Sigmoid colon (tissue), 7 donors: Measurements from ENCODE around the gene KCTD18. TPM values are rescaled to one million over a fixed set of nuclear protein-coding genes. Genes with fewer than 3 reads are reported as not detected.

Experiments
- DNase-seq: peaks from one replicate; pipeline ENCODE4 v3.0.0-alpha.2; 2019
- H3K27ac ChIP-seq, 4 donors: fragments of 200-600 bp; sonication (generic); one replicate each; pipeline ENCODE4 v1.5.1; 2016 to 2019; ENCODE audit warnings: mild to moderate bottlenecking in 1 of 4
- H3K27me3 ChIP-seq, 3 donors: fragments of 200-600 bp; sonication (generic); one replicate each; pipeline ENCODE4 v1.5.1; 2019; ENCODE audit warnings: mild to moderate bottlenecking in 1 of 3
- H3K36me3 ChIP-seq, 4 donors: fragments of 200-600 bp; sonication (generic); one replicate each; pipeline ENCODE4 v1.5.1; 2016 to 2019
- H3K4me1 ChIP-seq, 4 donors: fragments of 200-600 bp; sonication (generic); one replicate each; pipeline ENCODE4 v1.5.1; 2017 to 2019
- H3K4me3 ChIP-seq, 4 donors: fragments of 200-600 bp; sonication (generic); one replicate each; pipeline ENCODE4 v1.5.1; 2017 to 2019; ENCODE audit warnings: mild to moderate bottlenecking in 2 of 4, moderate library complexity in 1 of 4
- H3K9me3 ChIP-seq, 4 donors: fragments of 200-600 bp in 3 of 4; sonication (generic) in 3 of 4; one replicate each; pipeline versions ENCODE4 v1.5.1 to v1.6.1; 2013 to 2019
- EP300 ChIP-seq, 4 donors: sonication (generic); formaldehyde crosslinking; IDR thresholded peaks; one replicate each; pipeline ENCODE4 v1.6.1; 2017; ENCODE audit warnings: antibody characterized with exemption in 4 of 4
- POLR2A ChIP-seq, 2 donors: fragments of 450-650 bp; IDR thresholded peaks; one replicate each; pipeline ENCODE4 v1.6.1; 2016; ENCODE audit warnings: antibody characterized with exemption in 2 of 2, mild to moderate bottlenecking in 2 of 2, moderate library complexity in 2 of 2
- POLR2AphosphoS5 ChIP-seq, 4 donors: sonication (generic); formaldehyde crosslinking; IDR thresholded peaks; one replicate each; pipeline ENCODE4 v1.6.1; 2017; ENCODE audit warnings: antibody characterized with exemption in 4 of 4
- WGBS, 2 donors: extraction: QIAGEN DNeasy Blood & Tissue Kit; methylation state at CpG; one replicate each; pipeline ENCODE4 v1.1.7; 2013; 5-methylcytosine and 5-hydroxymethylcytosine counted together
- intact Hi-C: fragments of 100-400 bp; cut with DNase I; formaldehyde crosslinking; loops from one replicate; pipeline ENCODE4 v1.15.1; 2023
- polyA plus RNA-seq, 3 donors: library from polyadenylated mRNA; stranded (reverse); fragments of 200-250 nt; gene quantifications; one replicate each; pipeline ENCODE4 v1.2.3, GENCODE V29; 2013
- total RNA-seq, 4 donors: library from RNA; depleted of rRNA; stranded (reverse); fragments of >200 nt; gene quantifications; one replicate each; pipeline ENCODE4 v1.1.0, GENCODE V29; 2016
- TF ChIP-seq, protein P1 (sequence below), 4 experiments: fragments of 450-650 bp in 3 of 4; fragments of 200-600 bp in 1 of 4; IDR thresholded peaks; one replicate each; pipeline ENCODE4 v1.5.1; 2016 to 2019; ENCODE audit warnings: antibody characterized with exemption in 4 of 4, mild to moderate bottlenecking in 3 of 4, moderate library complexity in 2 of 4
- donor health status: healthy with polysubstance abuse.
- donor health status: Bipolar disorder and iron deficiency.
- donor health status: healthy.

KCTD18 gene
- total and polyA plus RNA-seq, 7 donors, result 10.5 to 33.9 (median 18.1) TPM

DNA sequence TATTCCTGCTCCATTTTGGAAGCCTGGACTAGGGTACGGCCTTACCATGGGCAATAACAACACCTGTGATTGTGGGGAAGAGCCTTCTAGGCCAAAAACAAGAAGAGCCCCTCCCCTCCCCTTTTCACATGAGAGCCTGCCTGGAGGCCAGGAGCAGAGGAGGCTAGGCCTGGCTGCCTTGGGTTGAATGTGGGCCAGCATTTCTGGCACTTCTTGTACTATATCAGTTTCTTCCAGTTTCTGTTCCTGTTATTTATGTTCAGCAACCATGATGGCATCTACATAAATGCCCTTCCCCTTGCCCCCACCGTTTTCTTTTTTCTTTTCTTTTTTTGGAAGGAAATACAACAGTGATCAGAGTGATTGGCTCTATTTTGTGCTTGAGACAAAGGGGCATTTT, 58.4 kb downstream of the KCTD18 start:
- WGBS, 2 donors, result 73 to 85% methylated on average over 2 of the region's 2 CpGs
- TF ChIP-seq POLR2A (IDR thresholded peaks at IDR 0.05) (no peak), EP300 (IDR thresholded peaks at IDR 0.05) (no peak), POLR2AphosphoS5 (IDR thresholded peaks at IDR 0.05) (no peak)
- TF ChIP-seq, protein P1, sequence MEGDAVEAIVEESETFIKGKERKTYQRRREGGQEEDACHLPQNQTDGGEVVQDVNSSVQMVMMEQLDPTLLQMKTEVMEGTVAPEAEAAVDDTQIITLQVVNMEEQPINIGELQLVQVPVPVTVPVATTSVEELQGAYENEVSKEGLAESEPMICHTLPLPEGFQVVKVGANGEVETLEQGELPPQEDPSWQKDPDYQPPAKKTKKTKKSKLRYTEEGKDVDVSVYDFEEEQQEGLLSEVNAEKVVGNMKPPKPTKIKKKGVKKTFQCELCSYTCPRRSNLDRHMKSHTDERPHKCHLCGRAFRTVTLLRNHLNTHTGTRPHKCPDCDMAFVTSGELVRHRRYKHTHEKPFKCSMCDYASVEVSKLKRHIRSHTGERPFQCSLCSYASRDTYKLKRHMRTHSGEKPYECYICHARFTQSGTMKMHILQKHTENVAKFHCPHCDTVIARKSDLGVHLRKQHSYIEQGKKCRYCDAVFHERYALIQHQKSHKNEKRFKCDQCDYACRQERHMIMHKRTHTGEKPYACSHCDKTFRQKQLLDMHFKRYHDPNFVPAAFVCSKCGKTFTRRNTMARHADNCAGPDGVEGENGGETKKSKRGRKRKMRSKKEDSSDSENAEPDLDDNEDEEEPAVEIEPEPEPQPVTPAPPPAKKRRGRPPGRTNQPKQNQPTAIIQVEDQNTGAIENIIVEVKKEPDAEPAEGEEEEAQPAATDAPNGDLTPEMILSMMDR (IDR thresholded peaks at IDR 0.05), result no peak
- DNase-seq, result no peak
- no peaks in the 10 kb centered on the region for H3K27me3 ChIP-seq
- intact Hi-C loops, result no loop called here
- H3K9me3 ChIP-seq, result no peaks in the 10 kb centered on the region
- H3K36me3 ChIP-seq, result peaks cover 0 to 4% (median 0%) of the 10 kb centered on the region in 4 donors
- peaks cover 0 to 33% (median 13%) of the 10 kb centered on the region in 4 donors for H3K4me1 ChIP-seq
- no peak overlapping the region for H3K27ac ChIP-seq
- H3K4me3 ChIP-seq, result no peak overlapping the region

DNA sequence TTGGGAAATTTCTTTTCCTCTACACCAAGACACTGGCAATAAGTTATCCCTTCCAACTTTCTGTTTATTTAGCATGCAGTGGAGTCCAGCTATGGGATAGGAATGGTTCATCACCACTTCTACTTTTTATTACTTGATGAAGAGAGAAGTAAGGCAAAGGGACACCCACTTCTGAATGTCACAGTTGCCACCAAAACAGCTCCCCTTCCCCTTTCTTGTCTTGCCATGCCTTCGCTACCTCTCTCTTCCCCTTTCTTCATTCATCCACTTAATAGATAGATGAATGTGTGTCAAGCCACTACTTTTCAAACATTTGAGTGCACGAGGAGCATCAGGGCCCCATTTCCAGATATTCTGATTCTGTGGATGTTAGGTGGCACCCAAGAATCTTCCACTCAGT, 59.6 kb downstream of the KCTD18 start:
- Histone ChIP-seq H3K4me1 (peaks cover 0 to 21% (median 7%) of the 10 kb centered on the region in 4 donors), H3K9me3 (no peaks in the 10 kb centered on the region), H3K4me3 (no peak overlapping the region), H3K36me3 (peaks cover 0 to 5% (median 0%) of the 10 kb centered on the region in 4 donors), H3K27me3 (no peaks in the 10 kb centered on the region), H3K27ac (no peak overlapping the region)
- WGBS, 2 donors, result 72 to 90% methylated on average over 2 of the region's 2 CpGs
- intact Hi-C loops, result no loop called here
- TF ChIP-seq, protein P1 (IDR thresholded peaks at IDR 0.05), result no peak
- TF ChIP-seq EP300 (IDR thresholded peaks at IDR 0.05) (no peak), POLR2A (IDR thresholded peaks at IDR 0.05) (no peak), POLR2AphosphoS5 (IDR thresholded peaks at IDR 0.05) (no peak)
- no peak for DNase-seq

DNA sequence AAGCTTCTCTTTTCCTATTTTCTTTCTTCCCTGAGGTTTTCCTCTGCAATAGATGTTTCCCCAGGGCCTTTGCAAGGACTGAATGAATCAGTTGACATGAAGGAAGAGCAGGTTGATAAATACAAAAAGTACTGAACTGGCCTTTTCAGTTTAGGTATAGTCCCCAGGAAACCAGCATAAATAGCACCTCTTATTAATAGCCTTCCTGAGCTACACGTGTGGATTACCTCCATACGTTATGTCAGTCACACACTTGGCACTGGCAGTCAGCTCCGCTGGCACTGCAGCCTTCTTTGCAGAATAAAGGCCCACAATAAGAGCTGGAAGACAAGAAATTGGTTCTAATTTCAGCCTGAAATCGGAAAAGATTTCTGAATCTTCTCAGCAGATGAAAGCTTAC, 60.7 kb downstream of the KCTD18 start:
- intact Hi-C loops, result no loop called here
- no peak for DNase-seq
- TF ChIP-seq EP300 (IDR thresholded peaks at IDR 0.05) (no peak), POLR2A (IDR thresholded peaks at IDR 0.05) (no peak), POLR2AphosphoS5 (IDR thresholded peaks at IDR 0.05) (no peak)
- TF ChIP-seq, protein P1 (IDR thresholded peaks at IDR 0.05), result no peak
- Histone ChIP-seq H3K27me3 (no peaks in the 10 kb centered on the region), H3K9me3 (no peaks in the 10 kb centered on the region), H3K4me1 (peaks cover 0 to 23% (median 9%) of the 10 kb centered on the region in 4 donors), H3K36me3 (peaks cover 0 to 16% (median 0%) of the 10 kb centered on the region in 4 donors), H3K27ac (no peak overlapping the region), H3K4me3 (no peak overlapping the region)
- 80 to 92% methylated on average over 4 of the region's 4 CpGs for WGBS, 2 donors

DNA sequence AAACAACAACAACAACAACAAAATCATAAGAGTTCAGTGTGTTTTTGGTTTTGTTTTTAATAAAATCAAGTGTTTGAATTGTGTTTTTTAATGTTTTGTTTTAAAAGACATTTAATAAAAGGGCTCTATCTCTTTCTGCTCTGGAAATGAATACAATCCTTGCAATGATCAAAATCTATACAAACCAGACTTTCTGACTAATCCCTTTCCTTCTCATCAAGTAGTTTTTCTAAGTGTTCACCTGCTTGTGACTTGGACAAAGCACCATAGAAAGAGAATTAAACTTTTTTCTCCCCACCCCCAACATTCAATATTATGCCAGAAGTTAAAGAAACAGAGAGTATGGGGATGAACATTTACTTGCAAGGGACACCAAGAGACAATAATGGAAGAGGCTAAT, 61.4 kb downstream of the KCTD18 start:
- Histone ChIP-seq H3K36me3 (peaks cover 0 to 20% (median 0%) of the 10 kb centered on the region in 4 donors), H3K9me3 (no peaks in the 10 kb centered on the region), H3K4me1 (peaks cover 0 to 23% (median 11%) of the 10 kb centered on the region in 4 donors), H3K27ac (no peak overlapping the region), H3K27me3 (no peaks in the 10 kb centered on the region), H3K4me3 (no peak overlapping the region)
- intact Hi-C loops, result no loop called here
- TF ChIP-seq EP300 (IDR thresholded peaks at IDR 0.05), result no peak
- TF ChIP-seq POLR2A (IDR thresholded peaks at IDR 0.05), result no peak
- TF ChIP-seq, protein P1 (IDR thresholded peaks at IDR 0.05), result no peak
- no peak for TF ChIP-seq POLR2AphosphoS5 (IDR thresholded peaks at IDR 0.05)
- no peak for DNase-seq
